GM21515 (cell line): ENCODE results near the gene TRAPPC3.
"Not testable (repeated sequence)": the region's sequence is repeated elsewhere in the genome, so short reads cannot be mapped to it uniquely, and the experiment has no call there.

Experiments used
- ATAC-seq: cut with Tn5 transposase; IDR thresholded peaks from one replicate; pipeline ENCODE4 v1.9.1; 2021; ENCODE audit not compliant: unreplicated experiment

Gene TRAPPC3

DNA sequence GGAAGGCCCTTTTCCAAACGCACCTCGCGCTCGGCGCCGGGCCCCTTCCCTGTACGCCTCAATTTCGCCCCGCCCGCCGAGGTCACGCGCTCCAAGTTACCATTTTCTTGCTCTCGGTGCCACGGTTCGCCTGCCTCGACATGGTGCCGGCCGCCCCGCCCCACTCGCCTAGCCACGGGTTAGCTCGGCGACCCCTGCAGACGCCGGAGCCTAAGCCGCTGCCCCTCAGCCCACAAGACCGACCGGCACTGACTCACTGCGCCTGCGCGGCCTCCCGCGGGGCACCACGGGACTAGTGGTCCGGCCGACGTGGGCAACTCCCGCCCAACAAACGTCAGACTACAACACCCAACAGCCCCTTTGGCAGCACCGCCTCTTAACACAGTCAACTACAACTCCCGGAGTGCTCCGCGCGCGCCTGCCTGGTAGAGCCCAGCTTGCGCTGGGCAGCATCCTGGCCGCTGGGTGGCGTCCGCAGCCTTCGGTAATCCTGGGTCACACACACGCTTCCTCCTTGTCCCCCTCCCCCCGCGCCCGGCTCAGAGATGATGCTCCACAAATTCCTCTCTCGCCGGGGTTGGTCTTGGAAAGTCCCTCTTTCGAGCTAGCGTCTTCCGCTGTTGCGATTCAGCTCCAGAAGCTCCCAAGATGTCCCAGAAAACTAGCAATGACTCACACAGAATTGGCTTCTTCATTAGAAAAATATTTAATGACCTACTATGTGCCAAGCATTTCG is at the start of gene TRAPPC3:
Gene TRAPPC3 (minus strand): TSS at position 250 of the 736 bp plus-strand sequence. CDS start 108 bp downstream, at position 142.
- peak; percentile 84 for ATAC-seq

DNA sequence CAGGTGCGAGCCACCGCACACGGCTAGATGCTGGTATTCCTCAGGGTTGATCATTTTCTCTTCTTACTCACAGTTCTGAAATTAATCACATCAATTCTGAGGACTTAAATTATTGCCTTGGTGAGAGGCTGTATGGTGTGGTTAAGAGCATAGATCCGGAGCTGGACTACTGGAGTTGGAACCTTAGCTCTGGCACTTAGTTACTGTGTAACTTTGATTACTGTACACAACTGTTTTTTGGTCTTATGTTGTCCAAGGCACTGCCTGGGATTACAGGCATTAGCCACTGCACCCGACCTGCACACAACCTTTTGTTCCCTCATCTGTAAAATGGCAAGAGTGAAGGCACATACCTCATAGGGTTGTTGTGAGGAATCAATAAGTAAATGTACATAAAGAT is 49.4 kb upstream of the TRAPPC3 start:
- ATAC-seq: no peak

GRCh38 chr1:36196805-36197204 is 47.5 kb upstream of the TRAPPC3 start:
- not testable (repeated sequence) for ATAC-seq

GRCh38 chr1:36187800-36188593 is 38.7 kb upstream of the TRAPPC3 start:
- peak; percentile 78 for ATAC-seq

GRCh38 chr1:36183309-36183856 is 34.1 kb upstream of the TRAPPC3 start:
- no peak for ATAC-seq

DNA sequence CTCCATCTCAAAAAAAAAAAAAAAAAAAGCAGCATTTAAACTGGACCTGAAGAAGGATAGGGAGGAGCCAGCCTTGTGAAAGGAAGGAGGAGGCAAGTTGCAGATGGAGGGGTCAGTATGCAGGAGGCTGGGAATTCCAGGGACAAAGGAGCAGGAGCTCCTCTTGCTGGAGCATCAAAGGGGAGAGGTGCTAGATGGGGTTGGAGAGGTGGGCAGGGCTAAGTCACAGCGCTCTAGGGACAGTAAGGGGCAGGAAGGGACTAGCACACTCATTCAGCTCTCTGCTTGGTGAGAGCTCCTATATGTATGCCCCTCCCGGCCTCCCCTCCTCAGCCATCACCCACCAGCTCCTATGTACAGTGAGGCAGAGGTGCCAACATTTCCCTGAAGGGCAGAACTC is 33.4 kb upstream of the TRAPPC3 start:
- no peak for ATAC-seq

DNA sequence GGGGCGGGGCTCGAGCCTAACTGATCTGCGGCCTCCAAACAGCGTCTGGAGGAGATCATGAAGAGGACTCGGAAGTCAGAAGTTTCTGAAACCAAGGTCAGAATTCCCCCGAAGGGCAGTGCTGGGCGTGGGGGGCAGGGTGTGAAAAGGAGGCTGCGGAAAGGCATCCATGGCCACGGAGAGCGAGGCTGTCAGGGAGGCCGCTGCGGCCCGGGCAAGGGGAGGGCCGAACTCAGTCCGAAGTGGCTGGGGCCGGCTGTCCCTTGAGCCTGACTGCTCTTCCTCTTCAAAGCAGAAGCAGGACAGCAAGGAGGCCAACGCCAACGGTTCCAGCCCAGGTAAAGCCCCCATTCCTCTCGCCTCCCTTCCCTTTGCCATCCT is 29.9 kb upstream of the TRAPPC3 start:
- no peak for ATAC-seq

DNA sequence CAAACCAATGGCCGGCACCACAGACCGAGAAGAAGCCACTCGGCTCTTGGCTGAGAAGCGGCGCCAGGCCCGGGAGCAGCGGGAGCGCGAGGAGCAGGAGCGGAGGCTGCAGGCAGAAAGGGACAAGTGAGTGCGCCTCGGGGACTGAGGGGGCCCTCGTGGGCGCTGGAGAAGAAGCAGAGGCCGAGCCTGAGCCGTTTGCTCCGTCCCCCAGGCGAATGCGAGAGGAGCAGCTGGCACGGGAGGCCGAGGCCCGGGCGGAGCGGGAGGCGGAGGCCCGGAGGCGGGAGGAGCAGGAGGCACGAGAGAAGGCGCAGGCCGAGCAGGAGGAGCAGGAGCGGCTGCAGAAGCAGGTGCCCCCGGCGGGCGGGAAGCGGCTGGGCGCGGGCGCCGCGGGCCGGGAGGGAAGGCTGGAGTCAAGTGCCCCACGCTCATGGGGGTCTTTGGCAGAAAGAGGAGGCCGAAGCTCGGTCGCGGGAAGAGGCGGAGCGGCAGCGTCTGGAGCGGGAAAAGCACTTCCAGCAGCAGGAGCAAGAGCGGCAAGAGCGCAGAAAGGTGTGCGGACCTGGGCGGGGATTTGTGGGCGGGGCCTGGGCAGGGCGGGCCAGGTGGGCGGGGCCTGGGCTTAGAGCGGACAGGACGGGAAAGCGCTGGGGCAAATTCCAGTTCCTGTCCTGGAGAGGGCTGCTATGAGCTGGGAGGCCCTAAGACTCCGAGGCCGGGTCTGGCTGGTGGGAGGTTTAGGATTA is 29.4 kb upstream of the TRAPPC3 start:
- ATAC-seq: no peak

DNA sequence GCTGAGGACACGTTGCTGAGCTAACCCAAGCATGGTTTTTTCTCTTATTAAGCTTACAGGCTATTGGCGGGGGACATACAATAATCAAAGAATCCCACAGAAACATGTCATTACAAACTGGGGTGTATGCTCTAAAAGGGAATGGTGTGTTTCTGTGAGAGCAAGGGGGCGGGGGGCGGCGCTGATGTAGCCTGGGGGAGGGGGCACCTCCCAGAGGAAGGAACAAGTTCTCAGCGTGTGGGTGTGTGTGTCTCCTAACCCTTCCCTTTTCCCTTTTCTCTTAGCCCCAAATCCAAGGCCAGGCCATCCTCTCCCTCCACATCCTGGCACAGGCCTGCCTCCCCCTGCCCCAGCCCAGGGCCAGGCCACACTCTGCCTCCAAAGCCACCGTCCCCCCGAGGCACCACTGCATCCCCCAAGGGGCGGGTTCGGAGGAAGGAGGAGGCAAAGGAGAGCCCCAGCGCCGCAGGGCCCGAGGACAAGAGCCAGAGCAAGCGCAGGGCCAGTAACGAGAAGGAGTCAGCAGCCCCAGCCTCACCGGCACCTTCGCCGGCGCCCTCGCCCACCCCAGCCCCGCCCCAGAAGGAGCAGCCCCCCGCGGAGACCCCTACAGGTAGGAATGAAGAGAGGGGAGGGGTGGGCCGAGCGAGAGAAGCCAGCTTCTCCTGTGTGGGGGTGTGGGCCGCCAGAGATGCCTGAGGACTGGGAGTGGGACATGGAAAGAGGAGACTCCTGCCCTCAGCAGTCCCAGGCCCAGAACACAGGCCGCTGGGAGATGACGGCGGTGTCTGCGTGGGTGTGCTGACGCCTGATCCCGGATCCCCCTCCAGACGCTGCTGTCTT is 28.5 kb upstream of the TRAPPC3 start:
- ATAC-seq: no peak

DNA sequence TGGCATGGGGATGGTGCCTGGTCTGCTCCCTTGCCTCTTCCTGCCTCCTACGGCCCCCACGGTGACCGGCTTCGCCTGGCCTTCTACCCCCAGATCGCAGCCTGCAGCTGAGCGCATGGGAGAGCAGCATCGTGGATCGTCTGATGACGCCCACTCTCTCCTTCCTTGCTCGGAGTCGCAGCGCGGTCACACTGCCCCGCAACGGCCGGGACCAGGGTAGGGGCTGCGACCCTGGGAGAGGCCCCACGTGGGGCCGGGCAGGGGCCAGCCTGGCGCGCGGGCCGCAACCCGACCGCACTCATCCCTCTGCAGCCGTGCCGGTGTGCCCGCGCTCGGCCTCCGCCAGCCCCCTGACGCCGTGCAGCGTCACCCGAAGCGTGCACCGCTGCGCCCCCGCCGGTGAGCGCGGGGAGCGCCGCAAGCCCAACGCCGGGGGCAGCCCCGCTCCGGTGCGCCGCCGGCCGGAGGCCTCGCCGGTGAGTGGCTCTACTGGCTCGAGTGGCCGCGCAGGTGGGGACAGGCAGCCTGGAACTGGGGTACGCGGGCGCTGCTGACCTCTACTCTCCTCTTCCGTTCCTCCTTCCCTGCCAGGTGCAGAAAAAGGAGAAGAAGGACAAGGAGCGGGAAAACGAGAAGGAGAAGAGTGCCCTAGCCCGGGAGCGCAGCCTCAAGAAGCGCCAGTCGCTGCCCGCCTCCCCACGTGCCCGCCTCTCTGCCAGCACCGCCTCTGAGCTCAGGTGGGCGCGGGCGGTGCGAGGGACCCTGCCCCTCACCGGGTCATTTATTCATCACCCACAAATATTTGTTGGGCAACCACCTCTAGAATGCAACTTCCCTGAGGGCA is 27.0 kb upstream of the TRAPPC3 start:
- no peak for ATAC-seq

DNA sequence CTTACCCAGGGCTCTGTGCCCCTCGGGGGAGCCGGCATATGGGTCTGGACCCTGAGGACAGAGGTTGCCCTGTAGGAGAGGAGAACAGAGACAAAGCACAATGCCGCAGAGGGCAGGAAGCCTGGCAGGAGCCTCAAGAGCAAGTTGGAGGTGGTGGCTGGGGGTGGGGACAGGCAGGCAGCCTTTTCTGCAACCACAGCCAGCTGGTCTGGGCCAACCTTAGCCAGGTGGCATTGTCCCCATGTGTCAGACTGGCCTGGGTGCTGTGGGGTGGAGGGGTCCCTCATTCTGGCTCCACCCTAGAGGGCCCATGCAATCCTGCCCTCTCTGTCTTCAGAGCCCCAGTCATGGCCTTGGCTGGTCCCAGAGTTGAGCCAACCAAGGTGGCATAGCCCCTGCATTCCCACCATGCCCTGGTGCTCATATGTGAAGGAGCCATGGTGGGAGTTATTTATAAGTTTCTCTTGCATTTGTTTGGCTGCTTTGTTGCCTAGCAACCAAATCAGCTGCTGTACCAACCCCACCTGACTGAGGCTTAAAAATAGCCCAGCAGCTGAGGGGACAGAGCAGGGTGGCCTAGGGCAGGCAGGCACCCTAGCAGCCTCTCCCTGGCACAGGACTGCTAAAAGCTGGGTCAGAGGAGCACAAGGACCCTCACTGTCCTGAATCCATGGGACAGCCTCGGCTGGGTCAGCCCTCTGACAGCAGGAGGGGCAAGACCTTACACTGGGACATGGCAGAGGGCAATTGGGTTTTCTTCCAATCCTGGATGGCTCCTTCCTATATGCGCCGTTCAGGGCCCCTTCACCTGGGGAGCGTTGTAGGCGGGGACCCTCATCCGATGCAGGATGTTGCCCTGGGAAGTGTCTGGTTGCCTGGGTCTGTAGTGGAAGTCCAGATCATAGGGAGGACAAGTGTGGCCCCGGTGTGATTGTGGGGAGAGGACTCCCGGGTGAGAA is 26.1 kb upstream of the TRAPPC3 start:
- no peak for ATAC-seq

- no peak for ATAC-seq
These were observed 25.4 kb upstream of the TRAPPC3 start for GRCh38 chr1:36174713-36175112.

- ATAC-seq: no peak
These were observed 23.7 kb upstream of the TRAPPC3 start for GRCh38 chr1:36172983-36173382.

DNA sequence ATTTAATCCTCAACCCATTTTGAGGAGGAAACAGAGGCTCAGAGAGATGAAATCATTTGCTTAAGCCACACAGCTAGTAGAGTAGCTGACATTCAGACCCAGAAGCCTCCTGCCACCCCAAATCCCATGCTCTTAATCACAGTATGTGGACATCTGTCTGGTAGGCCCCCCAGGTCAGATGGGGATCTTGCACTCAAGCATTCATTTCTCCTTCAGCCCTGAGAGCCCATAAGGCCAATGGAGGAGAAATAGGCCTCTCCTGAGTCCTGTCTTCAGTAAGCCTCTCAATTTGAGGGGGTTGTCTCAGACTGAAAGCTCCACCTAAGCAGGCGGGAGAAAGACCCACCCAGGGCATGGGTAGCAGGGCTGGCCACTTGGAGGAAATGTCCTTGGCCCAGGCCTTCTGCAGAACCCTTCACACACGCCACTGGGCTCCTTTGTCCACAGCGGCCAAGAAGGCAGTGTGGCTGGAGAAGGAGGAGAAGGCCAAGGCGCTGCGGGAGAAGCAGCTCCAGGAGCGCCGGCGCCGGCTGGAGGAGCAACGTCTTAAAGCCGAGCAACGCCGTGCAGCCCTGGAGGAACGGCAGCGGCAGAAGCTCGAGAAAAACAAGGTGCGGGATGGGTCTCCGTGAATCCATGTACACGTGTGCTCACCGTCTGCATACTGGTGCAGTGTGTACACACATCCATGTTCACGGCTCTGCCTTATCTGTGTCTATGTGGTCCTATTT is 22.9 kb upstream of the TRAPPC3 start:
- ATAC-seq: no peak

DNA sequence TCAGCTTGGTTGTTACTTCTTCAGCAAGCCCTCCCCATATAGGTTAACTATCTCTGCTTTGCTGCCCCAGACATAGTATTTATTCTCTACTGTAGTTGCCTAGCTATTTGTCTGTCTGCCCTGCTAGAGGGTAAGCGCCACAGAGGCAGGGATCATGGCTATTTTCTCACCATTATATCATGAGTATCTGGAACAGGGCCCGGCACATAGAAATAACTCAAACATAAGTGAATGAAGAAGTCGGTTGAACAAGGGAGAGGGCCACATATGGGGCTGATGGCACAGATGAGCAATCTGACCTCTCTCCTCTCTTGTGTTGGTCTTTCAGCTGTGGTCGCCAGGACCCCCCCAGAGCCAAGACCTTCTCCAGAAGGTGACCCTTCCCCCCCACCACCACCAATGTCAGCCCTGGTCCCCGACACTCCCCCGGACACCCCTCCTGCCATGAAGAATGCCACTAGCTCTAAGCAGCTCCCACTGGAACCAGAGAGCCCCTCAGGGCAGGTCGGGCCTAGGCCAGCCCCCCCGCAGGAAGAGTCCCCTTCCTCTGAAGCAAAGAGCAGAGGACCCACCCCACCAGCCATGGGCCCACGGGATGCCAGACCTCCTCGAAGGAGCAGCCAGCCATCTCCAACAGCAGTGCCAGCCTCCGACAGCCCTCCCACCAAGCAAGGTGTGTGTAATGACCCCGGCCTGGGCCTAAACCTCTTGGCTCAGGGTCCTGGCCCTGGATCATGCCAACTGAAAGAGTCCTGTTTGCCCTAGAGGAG is 21.5 kb upstream of the TRAPPC3 start:
- ATAC-seq: no peak

- no peak for ATAC-seq
These were observed 19.2 kb upstream of the TRAPPC3 start for GRCh38 chr1:36168514-36168913.
